ENCODE measurements around the gene FSTL4. TPM values are rescaled to one million over a fixed set of nuclear protein-coding genes. Genes with fewer than 3 reads are reported as not detected.

Gene FSTL4
- total and polyA plus RNA-seq, 2 donors (not counting 1 experiment from before 2014, with no cell fraction given): 0.31 to 6.7 TPM

GRCh38 chr5:133334796-133335639 lies 277.3 kb downstream of the FSTL4 start:
- Histone ChIP-seq H3K79me2 (ENCODE audit: control insufficient read depth, insufficient read depth, low read length) (no peaks in the 10 kb centered on the region), H3K27me3 (replicated peaks in 1 of 4; ENCODE audit: control extremely low read depth in 1 of 4, control insufficient read depth in 3 of 4, insufficient read depth in 4 of 4, low read length in 3 of 4) (no peaks in the 10 kb centered on the region), H4K20me1 (ENCODE audit: control insufficient read depth, insufficient read depth, low read length, poor library complexity, severe bottlenecking) (no peaks in the 10 kb centered on the region), H3K36me3 (replicated peaks in 1 of 2; ENCODE audit: control extremely low read depth in 1 of 2, control insufficient read depth in 1 of 2, extremely low read depth in 1 of 2, insufficient read depth in 2 of 2, low read length in 1 of 2) (no peaks in the 10 kb centered on the region), H3K4me3 (ENCODE audit: control extremely low read depth in 1 of 5, extremely low read depth in 1 of 5, insufficient read depth in 1 of 5, low read depth in 2 of 5, low read length in 4 of 5) (no peak overlapping the region), H3K4me2 (replicated peaks; ENCODE audit: low read depth, low read length, poor library complexity, severe bottlenecking) (no peak overlapping the region), H3K4me1 (ENCODE audit: control insufficient read depth in 2 of 2, insufficient read depth in 2 of 2, low read length in 2 of 2) (no peaks in the 10 kb centered on the region), H3K9ac (ENCODE audit: low read length) (no peak overlapping the region), H3K9me3 (ENCODE audit: control extremely low read depth in 1 of 3, control insufficient read depth in 2 of 3, insufficient read depth in 1 of 3, low read length in 2 of 3) (no peaks in the 10 kb centered on the region), H3K27ac (ENCODE audit: low read length in 2 of 2) (no peak overlapping the region), H2AFZ (ENCODE audit: insufficient read depth, low read depth, low read length, poor library complexity, severe bottlenecking) (no peak overlapping the region)
- no peaks in the 10 kb centered on the region for H3K9me3 Mint-ChIP-seq (ENCODE audit: insufficient read depth)
- WGBS (ENCODE audit: insufficient coverage): 90% methylated on average over 14 of the region's 14 CpGs
- H3K27ac Mint-ChIP-seq: no peak overlapping the region
- ATAC-seq (ENCODE audit: low read depth) (no peak), DNase-seq (no peak)
- H3K27me3 Mint-ChIP-seq: peaks cover 3% of the 10 kb centered on the region
- intact Hi-C loops (cut with micrococcal nuclease): no loop called here
- no peak overlapping the region for H3K4me3 Mint-ChIP-seq
- H3K4me1 Mint-ChIP-seq: no peaks in the 10 kb centered on the region
- ChIA-PET CTCF (interaction anchor here (1.1 kb wide), 1 partner anchor 13 kb away, joined by 3 read pairs; no protein-coding TSS in a partner anchor), POLR2A (no interaction called here)
- no peak for TF ChIP-seq EZH2 (IDR thresholded peaks at IDR 0.05; ENCODE audit: borderline replicate concordance, insufficient read depth, low read depth, low read length, poor library complexity, severe bottlenecking)
- no peak for TF ChIP-seq CTCF (IDR thresholded peaks at IDR 0.05)

Data from B cell (primary cell).